ENCODE data around the gene SPON2.

SPON2 gene

DNA sequence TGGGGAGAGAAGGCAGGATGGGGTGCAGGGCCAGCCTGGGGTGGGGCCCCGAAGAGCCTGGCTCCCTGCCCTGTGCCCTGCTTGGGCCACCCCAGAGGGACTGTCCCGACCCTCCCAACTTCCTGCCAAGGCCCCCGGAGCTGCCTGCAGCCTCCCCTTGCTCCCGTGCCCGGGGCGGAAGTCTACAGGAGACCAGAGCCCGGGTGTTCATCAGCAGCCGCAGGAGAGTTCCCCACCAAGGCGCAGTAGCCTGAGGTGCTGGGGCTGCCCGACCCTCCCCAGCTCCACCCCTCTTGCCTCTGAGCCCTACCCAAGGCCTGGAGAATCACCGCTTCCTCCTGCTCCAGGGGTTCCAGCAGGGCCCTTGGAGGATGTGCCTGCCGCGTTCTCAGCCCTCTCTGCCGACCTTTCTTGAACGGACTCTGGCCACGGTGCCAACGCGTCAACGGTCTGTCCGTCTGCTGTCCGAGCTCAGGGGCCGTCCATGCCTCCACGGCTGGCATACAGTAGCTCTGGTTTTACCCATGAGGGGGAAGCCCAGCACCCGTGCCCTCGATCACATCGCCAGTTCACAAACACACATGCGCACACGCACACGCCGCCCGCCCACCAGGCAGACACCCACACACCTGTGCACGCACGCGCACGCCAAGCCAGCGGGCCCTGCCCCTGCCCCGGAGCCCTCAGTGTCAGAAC, 36.0 kb upstream of the SPON2 start:
- peak; percentile 11 for DNase-seq

DNA sequence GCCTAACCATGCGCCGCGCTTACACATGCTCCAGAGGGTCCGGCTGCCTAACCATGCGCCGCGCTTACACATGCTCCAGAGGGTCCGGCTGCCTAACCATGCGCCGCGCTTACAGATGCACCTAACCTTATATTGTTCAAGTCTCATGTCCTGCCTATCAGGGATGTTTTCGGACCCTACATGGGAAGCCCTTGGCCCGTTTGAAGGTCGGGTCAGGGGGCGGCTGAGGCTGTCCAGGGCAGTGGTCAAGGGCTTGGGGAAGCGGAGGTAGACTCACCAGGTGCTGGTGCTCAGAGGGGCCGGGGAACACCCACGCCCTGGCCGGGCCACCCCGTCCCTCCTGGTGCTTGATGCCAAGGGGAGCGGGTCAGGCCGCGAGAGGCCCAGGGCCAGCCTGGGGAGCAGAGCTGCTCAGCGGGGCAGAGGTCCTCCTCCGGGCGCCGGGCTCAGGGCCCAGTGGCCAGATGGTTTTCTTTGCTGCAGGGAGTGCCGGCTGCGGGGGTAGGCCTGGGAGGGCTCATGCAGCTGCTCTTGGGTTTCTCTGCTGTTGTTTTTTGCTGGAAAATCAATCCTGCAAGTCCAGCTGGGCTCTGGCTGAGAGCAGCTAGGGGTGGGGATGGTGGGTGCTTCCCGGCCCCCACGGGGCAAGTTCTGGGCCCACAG, 35.4 kb upstream of the SPON2 start:
- DNase-seq: no peak

DNA sequence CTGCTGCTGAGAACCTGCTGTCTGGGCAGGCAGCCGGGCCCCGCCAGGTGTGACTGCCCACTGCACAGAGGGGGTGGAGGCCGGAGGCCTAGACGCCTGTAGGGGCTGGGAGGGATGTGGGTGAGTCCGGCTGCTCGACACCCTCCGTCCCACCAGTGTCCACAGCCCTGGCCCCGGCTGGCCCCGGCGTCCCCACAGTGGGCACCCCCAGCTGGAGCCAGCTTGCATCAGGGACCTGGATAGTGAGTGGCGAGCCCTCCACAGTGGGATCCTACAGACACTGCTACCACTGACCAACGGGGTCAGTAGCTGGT, 34.7 kb upstream of the SPON2 start:
- DNase-seq: no peak

DNA sequence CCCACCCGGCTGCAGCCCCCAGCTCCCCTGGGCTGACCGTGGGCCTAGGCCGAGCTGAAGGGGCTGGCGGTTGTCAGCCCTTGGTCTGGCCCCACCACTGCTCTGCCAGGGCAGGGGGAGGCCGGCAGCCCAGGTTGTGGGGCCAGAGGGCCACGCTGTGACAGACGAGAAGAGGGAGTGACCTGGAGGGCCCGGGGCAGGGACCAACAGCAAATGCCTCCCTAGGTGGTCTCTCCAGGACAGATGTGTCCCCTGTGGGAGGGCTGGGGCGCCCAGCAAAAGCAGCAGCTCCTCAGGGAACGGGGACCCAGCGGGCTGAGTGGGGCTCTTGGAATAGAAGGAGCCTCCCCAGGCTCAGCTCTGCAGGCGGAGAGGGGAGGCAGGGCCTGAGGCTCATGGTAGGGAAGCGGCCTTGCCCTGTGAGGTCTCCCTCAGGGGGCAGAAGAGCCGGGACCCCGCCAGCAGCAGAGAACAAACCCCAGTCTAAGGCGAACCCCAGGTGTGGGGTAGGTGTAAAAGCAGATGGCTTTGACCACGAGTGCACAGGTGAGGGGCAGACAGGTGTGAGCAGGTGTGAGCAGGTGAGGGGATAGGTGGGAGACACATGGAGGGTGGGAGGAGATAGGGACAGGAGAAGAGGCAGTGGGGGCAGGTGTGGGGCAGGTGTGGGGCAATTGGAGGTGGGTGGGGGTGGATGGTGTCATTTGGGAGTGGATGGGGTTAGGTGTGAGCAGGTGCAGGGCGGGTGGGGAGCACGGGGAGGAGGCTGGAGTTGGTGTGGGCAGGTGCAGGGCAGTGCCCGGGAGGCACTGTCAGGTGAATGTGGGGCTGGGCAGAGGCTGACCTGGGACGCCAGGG, 34.1 kb upstream of the SPON2 start:
- DNase-seq: no peak

DNA sequence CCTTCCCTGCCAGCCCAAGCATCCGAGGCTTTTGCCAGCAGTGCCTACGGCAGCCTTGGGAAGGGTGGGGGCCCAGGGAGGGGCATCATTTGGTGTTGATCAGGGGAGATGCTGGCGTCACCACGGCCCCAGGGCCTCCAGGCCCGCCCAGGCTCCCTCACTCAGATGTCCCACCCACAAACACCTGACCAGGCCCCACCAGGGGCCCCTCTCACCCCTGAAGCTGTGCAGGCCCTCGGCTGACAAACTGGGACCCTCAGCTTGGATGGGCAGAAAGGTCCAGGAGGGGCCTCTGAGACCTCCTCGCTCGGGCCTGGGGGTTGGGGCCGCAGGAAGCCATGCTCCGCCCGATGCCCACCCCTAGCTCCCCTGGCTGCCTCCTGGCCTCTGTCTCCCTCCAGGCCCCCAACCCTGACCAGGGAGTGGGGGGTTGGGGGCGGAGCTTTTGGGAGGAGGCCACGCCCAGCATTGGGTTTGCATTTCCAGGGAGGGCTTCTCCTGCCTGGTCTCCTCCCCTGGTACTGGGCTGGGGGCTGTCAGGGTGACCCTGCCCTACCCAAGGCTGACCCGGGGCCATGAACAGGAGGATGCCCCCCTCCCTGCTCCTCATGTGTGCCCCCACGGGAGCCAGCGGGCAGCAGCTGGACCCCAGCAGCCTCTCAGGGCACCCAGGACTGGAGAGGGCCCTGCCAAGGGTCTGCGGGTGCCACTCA, 33.4 kb upstream of the SPON2 start:
- DNase-seq: no peak

DNA sequence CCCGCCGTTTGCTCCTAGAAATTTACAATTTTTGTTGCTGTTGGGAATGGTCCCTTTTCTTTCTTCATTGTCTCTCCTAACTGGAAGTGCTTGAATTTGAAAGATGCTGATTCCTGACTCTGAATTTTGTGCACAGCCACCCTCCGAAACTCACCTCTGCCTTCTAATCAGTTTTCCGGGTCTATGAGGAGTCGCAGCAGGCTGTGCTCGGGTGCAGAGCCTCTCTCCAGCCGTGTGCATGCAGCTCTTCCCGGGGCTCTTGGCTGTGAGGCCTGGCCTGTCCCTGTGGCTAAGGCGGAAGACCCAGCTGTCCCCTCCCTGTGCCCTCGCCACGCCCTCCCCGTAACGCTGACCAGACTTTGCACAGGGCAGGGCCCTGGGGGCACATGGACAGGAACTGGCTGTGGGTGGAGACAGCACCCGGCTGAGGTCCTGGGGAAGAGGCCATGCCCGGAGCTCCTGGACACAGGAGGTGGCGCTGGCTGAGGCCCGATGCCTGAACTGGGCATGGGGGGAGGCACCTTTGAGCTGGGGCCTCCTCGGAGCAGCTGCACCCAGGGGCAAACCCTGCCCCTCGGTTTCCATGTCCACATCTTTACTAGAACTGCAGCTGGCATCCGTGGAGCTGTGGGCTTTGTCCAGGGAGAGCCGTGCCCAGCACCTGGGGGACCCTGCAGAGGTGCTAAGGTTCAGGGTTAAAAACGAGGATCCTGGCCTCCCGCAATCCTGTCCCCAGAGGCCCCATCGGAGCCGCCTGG, 32.6 kb upstream of the SPON2 start:
- no peak for DNase-seq

DNA sequence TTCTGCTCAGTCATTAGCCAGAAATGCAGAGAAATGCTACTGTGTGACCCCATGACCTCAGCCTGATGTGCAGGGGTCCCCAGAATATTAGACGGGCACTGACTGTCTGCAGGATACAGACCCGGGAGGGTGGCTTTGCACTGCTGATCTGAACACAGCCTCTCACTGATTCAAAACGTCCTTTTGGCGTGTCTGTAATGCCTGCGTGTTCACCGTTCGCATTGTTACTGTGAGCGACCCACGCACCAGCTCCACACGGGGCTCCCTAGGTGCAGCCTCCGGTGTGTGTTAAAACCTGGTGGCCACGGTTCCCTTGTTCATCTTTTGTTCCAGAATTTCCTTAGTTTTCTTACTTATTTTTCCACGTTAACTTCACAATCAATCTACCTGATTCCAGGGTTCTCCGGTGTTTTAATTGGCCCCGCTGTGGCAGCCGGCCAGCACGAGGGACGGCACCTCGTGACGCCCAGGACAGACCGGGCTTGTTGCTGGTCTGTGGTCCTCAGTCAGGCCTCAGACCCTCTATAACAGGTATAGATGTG, 32.0 kb upstream of the SPON2 start:
- DNase-seq: no peak

DNA sequence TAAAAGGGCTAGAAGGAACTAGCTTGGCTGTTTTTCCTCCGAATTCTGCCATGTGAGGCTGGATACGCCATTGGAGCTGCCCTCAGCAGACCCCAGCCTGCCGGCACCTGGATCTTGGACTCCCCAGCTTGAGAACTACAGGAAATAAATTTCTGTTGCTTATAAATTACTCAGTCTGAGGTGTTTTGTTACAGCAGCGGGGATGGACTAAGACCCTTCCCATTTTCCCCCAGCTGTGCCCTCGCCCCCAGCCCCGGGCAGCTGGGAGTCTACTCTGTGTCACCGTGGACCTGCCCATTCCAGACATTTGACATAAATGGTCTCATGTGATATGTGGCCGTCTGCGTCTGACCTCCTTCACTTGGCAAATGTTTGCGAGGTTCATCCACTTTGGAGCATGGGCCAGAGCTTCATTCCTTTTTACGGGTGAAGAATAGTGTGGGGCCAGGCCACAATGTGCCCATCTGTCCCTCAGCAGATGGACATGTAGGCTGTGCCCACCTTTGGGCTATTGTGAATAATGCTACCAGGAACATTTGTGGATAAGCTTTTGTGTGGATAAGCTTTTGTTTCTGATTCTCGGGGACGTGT, 30.7 kb upstream of the SPON2 start:
- no peak for DNase-seq

DNA sequence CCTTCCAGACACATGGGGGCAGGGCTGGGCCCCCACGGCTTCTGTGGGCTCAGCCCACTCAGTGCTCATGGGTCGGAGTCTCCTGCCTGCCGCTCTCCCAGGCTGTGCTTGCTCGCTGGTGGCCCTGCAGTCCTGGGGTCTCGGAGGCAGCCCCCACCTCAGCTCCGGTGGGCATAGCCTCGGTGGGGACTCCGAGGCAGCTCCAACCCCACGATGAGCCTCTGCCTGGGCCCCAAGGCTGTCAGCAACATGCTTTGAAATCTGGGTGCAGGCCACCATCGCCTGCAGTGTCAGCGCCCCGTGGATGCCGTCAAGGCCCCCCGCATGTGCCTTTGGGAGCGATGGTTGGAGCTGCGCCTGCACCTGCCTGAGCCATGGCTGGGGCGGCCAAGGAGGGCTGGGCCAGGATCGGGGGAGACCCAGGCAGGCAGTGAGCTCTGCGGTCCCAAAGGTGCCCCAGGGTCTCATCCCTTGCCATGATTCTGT, 30.2 kb upstream of the SPON2 start:
- DNase-seq: no peak

DNA sequence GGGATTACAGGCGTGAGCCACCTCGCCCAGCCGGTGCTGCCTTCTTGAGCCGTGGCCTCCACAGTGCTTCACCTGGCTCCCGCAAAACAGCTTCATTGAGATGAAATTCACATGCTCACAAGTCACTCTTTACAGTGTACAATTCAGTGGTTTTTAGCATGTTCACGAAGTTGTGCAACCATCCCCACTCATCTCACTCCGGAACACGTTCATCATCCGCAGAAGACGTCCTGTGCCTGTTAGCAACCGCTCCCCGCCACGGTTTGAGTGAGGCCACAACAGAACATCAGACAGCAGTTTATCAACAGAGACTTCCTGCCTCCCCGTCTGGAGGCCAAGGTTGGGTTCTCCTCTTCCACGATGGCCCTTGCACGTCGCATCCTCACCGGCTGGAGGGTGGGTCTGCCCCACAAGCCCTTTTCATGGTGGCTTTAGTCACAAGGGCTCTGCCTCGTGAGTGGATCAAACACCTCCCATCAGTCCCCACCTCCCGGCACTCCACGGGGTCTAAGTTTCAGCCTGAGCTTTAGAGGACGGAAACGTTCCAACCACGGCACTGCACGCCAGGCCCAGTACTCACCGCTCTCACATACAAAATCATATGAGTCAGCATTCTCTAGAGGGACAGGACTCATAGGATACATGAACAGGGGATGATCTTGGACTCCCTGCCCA, 29.6 kb upstream of the SPON2 start:
- DNase-seq: peak; percentile 88

DNA sequence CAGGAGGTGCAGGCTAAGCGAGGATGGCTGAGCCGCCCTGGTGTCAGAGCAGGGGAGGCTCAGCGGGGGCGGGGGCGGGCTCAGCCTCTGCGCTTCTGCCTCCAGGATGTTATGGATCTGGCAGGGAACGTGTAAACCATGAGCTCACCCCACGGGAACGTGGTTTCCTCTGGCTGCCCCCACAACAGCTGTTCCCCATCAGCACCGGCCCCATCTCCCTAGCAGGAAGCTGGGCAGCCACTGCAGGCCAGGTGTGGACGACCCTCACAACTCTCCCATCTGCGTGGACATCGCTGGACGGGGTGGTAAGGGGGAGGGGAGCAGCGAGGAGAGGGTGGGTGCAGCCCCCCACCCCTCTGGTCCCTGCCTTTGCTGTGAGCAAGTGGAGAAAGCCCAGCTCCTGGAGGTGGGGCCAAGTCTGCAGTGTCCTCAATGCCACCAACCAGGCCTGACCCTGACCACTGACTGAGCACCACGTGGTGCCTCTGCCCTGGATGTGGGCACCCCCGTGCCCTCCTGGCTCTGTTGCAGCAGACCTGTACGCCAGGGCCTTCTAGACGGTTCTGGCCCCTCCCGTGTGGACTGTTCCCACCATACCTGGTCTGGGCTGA, 28.1 kb upstream of the SPON2 start:
- no peak for DNase-seq

DNA sequence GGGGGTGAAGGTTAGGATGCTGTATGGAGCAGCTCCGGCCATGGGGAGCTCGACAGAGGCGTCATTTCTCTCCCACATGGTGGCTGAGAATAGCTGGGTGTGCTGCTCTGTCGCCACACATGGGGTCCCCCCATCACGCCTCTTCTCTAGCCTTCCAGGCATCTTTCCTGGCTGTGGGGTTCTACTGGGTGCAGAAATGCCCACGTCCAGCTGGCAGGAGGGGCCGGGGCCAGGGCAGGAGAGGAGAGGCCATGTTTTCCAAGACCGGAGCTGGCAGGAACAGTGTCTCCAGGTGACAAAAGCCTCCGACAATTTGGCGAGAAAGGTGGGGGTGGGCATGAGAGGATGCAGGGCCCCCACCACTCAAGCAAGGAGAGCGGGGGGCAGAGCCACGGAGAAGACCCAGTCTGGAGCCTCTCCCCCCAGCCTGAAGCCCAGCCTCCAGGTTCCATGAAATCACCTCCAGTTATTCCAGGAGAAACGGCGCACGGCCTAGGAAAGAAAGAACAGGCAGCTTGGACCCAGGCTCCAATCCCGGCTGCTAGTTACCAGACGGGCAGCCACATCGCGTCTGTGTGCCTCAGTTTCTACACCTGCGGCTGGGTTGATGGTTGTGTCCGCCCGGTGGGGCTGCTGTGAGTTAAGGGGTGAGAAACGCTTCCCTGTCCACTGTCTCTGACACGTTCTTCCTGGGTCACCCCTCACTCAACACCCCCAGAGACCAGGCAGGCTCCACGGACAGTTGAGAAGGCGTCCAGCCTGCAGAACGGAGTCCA, 27.4 kb upstream of the SPON2 start:
- no peak for DNase-seq

DNA sequence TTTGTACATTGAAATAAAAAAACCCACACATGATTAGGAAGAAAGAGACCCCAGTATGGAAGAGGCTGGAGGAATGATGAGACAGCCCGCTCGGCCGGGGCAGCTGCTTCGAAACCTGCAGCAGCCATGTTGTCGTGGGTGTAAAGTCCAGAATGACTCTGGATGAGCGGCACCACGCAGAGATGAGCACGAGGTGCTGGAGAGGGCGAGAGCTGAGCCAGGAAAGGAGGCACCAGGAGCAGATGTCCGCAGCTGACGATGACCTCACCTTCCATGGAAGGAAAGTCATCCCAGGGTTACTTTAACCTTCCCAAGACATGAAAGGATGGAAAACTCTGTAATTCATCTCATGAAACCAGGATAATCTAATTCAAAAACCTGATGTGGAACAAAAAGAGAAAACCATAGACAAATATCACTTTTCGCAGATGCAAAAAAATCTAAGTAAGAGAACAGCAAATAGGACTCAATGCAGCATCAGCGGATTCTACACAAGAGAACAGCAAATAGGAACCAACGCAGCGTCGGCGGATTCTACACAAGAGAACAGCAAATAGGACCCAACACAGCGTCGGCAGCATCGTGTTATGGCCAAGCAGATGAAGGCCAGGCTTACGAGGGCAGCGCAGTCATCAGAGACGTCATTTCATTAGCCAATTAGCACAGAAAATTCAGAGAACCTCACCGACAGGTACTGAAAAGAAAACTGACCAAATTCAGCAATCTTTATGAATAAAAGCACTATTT, 25.9 kb upstream of the SPON2 start:
- DNase-seq: no peak

DNA sequence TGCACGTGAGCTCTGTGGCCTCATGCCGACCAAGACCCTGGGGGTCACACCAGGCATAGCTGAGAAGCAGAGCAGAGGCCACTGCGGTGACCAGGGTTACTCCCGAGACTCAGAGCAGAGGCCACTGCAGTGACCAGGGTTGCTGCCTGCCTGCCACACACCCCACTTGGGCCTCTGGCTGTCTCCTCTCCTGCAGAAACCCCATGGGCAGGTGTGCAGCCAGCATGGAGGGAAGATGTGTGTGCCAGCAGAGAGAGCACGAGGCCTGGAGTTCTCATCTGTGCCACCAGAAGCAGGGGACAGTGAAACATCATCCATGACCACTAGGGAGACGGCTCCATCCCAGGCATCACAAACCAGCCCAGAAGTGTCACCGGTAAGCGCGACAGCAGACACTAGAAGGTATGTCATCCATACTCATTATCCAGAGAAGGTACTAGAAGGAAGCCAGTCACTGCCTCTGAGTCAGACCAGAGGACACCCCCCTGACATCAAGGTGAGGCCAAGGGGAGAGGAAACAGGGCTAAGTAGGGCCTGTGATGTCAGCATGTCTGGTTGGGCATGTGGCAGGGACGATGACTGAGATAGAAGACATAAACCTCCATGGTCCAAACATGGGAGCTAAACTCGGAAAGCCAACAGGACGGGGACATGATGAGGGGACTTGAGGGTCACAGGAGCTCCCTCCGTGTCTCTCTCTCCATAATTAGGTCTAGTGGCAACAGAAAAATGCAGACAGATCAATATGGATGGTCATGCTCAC, 24.2 kb upstream of the SPON2 start:
- DNase-seq: no peak

DNA sequence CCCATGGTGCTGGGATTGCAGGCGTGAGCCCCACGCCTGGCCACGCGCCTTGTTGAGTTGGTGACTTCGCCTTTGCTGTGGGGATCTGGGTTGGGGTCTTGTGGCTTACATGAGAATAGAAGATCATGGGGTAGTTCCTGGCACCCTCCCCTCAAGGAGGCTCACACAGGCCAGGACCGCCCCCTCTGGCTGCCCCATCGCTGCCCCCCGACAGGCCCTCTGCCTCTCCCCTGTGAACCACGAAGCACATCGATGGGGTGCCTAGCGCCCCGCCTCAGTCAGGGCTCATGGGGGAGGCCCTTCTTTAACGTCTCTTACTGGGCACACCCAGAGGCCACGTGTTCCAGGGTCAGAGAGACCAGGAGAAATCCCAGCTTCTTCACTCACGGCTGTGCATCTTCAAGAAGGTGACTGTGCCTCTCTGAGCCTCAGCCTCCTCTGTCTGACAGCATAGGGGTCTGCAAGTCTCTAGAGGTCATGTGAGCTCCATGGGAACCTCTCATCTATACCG, 23.6 kb upstream of the SPON2 start:
- no peak for DNase-seq

DNA sequence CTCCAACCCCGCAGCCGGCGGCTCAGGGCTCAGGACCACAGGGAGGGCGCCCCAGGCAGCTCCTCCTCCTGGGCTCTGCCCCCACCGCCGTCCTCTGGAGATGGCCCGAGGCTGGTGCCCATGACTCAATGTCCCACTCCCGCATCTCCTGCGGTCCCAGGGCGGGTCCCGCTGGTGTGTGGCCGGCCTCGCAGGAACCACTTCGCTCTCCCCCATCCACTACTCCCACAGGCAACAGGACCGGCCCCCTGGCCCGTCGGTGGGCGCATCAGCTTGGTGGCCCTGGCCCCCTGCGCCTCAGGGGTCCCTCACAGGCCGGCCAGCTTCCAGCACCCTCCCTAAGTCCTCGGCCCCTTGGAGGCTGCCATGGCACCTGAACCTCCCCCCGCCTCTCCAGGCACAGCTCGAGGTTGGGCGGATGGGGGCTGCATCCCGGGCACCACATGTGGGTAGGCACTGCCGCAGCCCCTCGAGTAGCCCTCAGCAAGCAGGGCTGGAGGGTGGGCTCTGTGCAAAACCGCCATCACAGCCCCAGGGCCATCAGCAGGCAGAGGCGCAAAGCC, 22.8 kb upstream of the SPON2 start:
- no peak for DNase-seq

DNA sequence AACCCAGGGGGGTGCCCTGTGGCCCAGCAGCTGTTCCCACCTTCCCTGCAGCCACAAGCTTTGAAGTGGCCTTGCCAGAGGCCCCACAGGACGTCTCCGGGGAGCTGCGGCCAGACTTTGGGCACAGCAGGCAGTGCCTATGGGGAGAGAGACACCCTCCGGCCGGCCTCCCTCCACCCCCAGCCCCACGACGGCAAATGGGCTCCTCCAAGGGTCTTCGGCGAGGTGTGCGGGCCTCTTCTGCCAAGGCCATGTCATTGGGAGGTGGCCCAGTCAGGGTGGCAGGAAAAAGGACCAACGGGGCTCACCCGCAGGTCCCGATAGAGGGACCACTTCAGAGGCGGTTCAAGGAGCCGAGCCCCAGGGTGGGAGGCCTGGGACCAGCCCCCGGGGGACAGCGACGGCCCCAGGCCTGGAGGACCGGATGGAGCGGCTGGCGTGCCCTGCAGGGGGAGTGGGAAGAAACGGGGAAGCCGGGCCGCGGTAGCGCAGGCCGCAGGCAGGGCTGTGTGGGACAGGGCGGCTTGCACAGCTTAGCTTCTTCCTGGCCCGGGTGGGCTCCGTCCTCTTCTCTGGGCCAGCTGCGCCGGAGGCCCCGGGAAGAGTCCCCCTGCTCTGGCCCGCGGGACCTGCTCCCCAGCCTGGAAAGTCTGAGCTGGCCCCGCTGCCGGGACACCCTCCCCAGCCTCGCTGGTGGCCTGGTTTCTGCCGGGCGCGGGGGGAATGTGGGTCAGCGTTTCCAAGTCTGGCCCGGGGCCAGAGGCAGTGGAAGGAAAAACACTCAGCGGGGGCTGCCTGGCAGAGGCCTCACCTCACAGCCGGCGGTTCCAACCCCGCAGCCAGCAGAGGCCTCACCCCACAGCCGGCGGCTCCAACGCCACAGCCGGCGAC, 21.9 kb upstream of the SPON2 start:
- no peak for DNase-seq
